Progenitor cell of endocrine pancreas (in vitro differentiated cells): ENCODE results near the gene TEPSIN. TPM values are rescaled to one million over a fixed set of nuclear protein-coding genes. Genes with fewer than 3 reads are reported as not detected.
A peak's percentile ranks its signal among the peaks of the same experiment; 100 is the strongest.

ENCODE experiments used
- DNase-seq: peaks from one replicate; pipeline ENCODE4 v3.0.0; 2021; ENCODE audit warnings: low spot score; ENCODE audit not compliant: unreplicated experiment
- H3K27ac Mint-ChIP-seq: 2 replicates; pipeline ENCODE4 v1.8.0; 2021; ENCODE audit warnings: mild to moderate bottlenecking, moderate library complexity, mixed read lengths
- H3K27me3 Mint-ChIP-seq: 2 replicates; pipeline ENCODE4 v1.8.0; 2021; ENCODE audit warnings: mixed read lengths
- H3K36me3 Mint-ChIP-seq: 2 replicates; pipeline ENCODE4 v1.8.0; 2022; ENCODE audit warnings: mixed read lengths; ENCODE audit not compliant: insufficient read depth
- H3K4me1 Mint-ChIP-seq: 2 replicates; pipeline ENCODE4 v1.8.0; 2021; ENCODE audit warnings: low read depth, mixed read lengths
- H3K4me3 Mint-ChIP-seq: 2 replicates; pipeline ENCODE4 v1.8.0; 2021; ENCODE audit warnings: low read depth, mild to moderate bottlenecking, moderate library complexity, mixed read lengths
- H3K9me3 Mint-ChIP-seq: 2 replicates; pipeline ENCODE4 v1.8.0; 2021; ENCODE audit warnings: low read depth, mixed read lengths
- CTCF ChIP-seq: fragments of 200-600 bp; sonication (generic); IDR thresholded peaks from one replicate; pipeline ENCODE4 v1.5.0; 2021; ENCODE audit warnings: antibody characterized with exemption, mild to moderate bottlenecking; ENCODE audit not compliant: unreplicated experiment
- total RNA-seq: library from RNA; stranded (reverse); gene quantifications from 2 replicates; pipeline ENCODE4 v1.2.1, GENCODE V29; 2021

The TEPSIN gene
- total RNA-seq, 1 donor from 2014 or later: 63.2 TPM

DNA sequence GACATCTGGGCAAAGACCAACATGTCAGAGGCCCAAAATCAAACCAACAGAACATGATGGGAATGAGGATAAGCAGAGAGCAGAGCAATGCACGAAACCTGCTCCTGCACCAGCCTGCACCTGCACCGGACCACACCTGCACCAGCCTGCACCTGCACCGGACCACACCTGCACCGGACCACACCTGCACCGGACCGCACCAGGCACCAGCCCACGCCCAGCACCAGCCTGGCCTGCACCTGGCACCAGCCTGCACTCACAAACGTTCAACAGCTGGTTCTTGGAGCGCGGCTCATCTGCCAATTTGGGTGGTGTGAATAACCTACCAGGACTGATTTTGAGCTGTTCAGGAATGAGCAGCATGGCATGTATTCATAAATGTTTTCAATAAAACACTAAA lies 34.3 kb downstream of the TEPSIN start:
- Mint-ChIP-seq H3K36me3 (peaks cover 2% of the 10 kb centered on the region), H3K27me3 (no peaks in the 10 kb centered on the region), H3K27ac (no peak overlapping the region), H3K4me3 (no peak overlapping the region), H3K9me3 (no peaks in the 10 kb centered on the region), H3K4me1 (no peaks in the 10 kb centered on the region)
- no peak for TF ChIP-seq CTCF
- DNase-seq: no peak

DNA sequence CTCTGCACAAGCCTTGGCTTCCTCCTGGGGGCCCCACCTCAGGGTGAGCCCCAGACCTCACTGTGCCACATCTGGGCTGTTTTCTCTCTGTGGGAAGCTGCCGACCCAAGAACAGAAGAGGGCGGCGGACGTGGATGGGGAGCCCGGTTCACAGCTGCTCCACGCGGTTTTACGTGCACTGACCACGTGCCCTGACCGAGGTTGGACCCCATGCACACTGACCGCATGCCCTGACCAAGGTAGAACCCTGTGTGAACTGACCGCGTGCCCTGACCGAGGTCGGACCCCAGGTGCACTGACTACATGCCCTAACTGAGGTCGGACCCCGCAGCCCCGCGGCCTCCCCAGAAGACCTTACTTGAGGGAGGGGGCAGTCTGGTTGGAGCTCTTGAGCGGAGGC lies 35.7 kb downstream of the TEPSIN start:
- Mint-ChIP-seq H3K9me3 (no peaks in the 10 kb centered on the region), H3K4me3 (no peak overlapping the region), H3K36me3 (peaks cover 2% of the 10 kb centered on the region), H3K4me1 (no peaks in the 10 kb centered on the region), H3K27ac (no peak overlapping the region), H3K27me3 (no peaks in the 10 kb centered on the region)
- no peak for TF ChIP-seq CTCF
- no peak for DNase-seq

GRCh38 chr17:81202318-81202717 lies 36.5 kb downstream of the TEPSIN start:
- no peak for TF ChIP-seq CTCF
- H3K9me3 Mint-ChIP-seq: no peaks in the 10 kb centered on the region
- no peak overlapping the region for H3K27ac Mint-ChIP-seq
- no peaks in the 10 kb centered on the region for H3K27me3 Mint-ChIP-seq
- H3K4me1 Mint-ChIP-seq: no peaks in the 10 kb centered on the region
- H3K4me3 Mint-ChIP-seq: no peak overlapping the region
- no peak for DNase-seq
- peaks cover 2% of the 10 kb centered on the region for H3K36me3 Mint-ChIP-seq

GRCh38 chr17:81200695-81201580 lies 37.9 kb downstream of the TEPSIN start:
- DNase-seq: no peak
- Mint-ChIP-seq H3K4me3 (no peak overlapping the region), H3K9me3 (no peaks in the 10 kb centered on the region), H3K36me3 (peaks cover 2% of the 10 kb centered on the region), H3K4me1 (no peaks in the 10 kb centered on the region), H3K27ac (no peak overlapping the region), H3K27me3 (no peaks in the 10 kb centered on the region)
- TF ChIP-seq CTCF: peak; percentile 55

DNA sequence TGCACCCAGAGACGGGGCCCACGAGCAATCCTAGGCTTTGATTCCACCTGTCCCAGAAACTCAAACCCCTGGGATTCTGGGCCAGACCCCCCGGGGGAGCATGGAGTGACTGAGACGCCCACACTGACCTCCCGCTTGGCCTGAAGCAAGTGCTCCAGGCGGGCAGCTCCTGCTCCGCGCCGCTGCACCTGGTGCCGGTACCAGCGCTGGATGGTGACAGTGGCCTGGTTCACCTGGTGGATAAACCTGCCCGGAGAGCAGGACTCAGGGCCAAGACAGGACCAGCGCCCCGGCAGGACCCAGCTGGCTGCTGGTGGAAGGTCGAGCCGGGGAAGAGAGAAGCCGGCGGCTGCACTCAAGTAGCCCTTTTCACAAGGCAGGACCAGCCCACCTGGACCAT lies 38.7 kb downstream of the TEPSIN start:
- Mint-ChIP-seq H3K27ac (no peak overlapping the region), H3K4me1 (no peaks in the 10 kb centered on the region), H3K4me3 (no peak overlapping the region), H3K36me3 (peaks cover 2% of the 10 kb centered on the region), H3K9me3 (no peaks in the 10 kb centered on the region), H3K27me3 (no peaks in the 10 kb centered on the region)
- no peak for TF ChIP-seq CTCF
- DNase-seq: no peak
